Esophagus muscularis mucosa (tissue), 4 donors: ENCODE results near the gene MAP2K5.

Source experiments
- CTCF ChIP-seq, 3 experiments: fragments of 200-600 bp in 2 of 3; fragments of 450-650 bp in 1 of 3; sonication (generic) in 2 of 3; IDR thresholded peaks; one replicate each; pipeline ENCODE4 v1.5.1; 2017 to 2019; ENCODE audit warnings: antibody characterized with exemption in 3 of 3, mild to moderate bottlenecking in 2 of 3, moderate library complexity in 1 of 3
- EP300 ChIP-seq: sonication (generic); formaldehyde crosslinking; IDR thresholded peaks from one replicate; pipeline ENCODE4 v1.6.1; 2017; ENCODE audit warnings: antibody characterized with exemption
- POLR2A ChIP-seq: fragments of 450-650 bp; IDR thresholded peaks from one replicate; pipeline ENCODE4 v1.6.1; 2017; ENCODE audit warnings: antibody characterized with exemption, moderate library complexity, mild to moderate bottlenecking, low read depth
- POLR2AphosphoS5 ChIP-seq, 2 donors: sonication (generic); formaldehyde crosslinking; IDR thresholded peaks; one replicate each; pipeline ENCODE4 v1.6.1; 2017; ENCODE audit warnings: antibody characterized with exemption in 2 of 2

- TF ChIP-seq CTCF (IDR thresholded peaks at IDR 0.05) (no peak), POLR2A (no peak), POLR2AphosphoS5 (IDR thresholded peaks at IDR 0.05) (no peak), EP300 (peak; percentile 15)
Measured at GRCh38 chr15:67520321-67521028, 22.0 kb upstream of the MAP2K5 start.
